Psoas muscle (tissue), 8 donors: ENCODE data around the gene TFAP2A. TPM values are rescaled to one million over a fixed set of nuclear protein-coding genes. Genes with fewer than 3 reads are reported as not detected.

ENCODE experiments used
- ATAC-seq, 4 donors: fragments of 200-7000 bp; cut with Tn5 transposase; one replicate each; pipeline ENCODE4 v1.9.1; 2020; ENCODE audit warnings: moderate library complexity in 3 of 4, mild to moderate bottlenecking in 2 of 4
- DNase-seq, 2 donors: peaks; one replicate each; pipeline ENCODE4 v3.0.0-alpha.2; 2020
- H3K27ac ChIP-seq: fragments of 200-600 bp; one replicate; pipeline ENCODE4 v1.8.0; 2022
- H3K27me3 ChIP-seq, 3 donors: fragments of 200-600 bp in 1 of 3; one replicate each; pipeline versions ENCODE4 v1.6.1 to v1.8.0; 2013 to 2022; ENCODE audit warnings: low read length in 2 of 3, mild to moderate bottlenecking in 2 of 3, moderate library complexity in 1 of 3; ENCODE audit not compliant: insufficient read depth in 3 of 3
- H3K36me3 ChIP-seq, 2 donors: fragments of 200-600 bp in 1 of 2; one replicate each; pipeline versions ENCODE4 v1.6.1 to v1.8.0; 2013 to 2022; ENCODE audit warnings: low read depth in 1 of 2, mild to moderate bottlenecking in 1 of 2, moderate library complexity in 1 of 2; ENCODE audit not compliant: insufficient read depth in 1 of 2
- H3K4me1 ChIP-seq: fragments of 200-600 bp; one replicate; pipeline ENCODE4 v1.8.0; 2022
- H3K4me3 ChIP-seq: fragments of 200-600 bp; one replicate; pipeline ENCODE4 v1.8.0; 2022; ENCODE audit warnings: mild to moderate bottlenecking
- H3K9me3 ChIP-seq: fragments of 200-600 bp; one replicate; pipeline ENCODE4 v1.8.0; 2022
- CTCF ChIP-seq: fragments of 200-600 bp; IDR thresholded peaks from one replicate; pipeline ENCODE4 v1.8.0; 2022; ENCODE audit warnings: antibody characterized with exemption
- WGBS, 3 donors: extraction: QIAGEN DNeasy Blood & Tissue Kit; methylation state at CpG; one replicate each; pipeline versions ENCODE4 v1.1.6 to v1.1.7; 2013; 5-methylcytosine and 5-hydroxymethylcytosine counted together
- intact Hi-C, 2 donors: fragments of 100-400 bp; cut with DNase I; formaldehyde crosslinking; loops; one replicate each; pipeline versions ENCODE4 v1.11.0 to v1.14.2; 2022
- polyA plus RNA-seq, 3 donors: library from polyadenylated mRNA; stranded (reverse); fragments of 200-250 nt; gene quantifications; one replicate each; pipeline ENCODE4 v1.2.3, GENCODE V29; 2013
- total RNA-seq, 4 donors: library from RNA; stranded (reverse); fragmentation: NEBNext Ultra II Directional in 2 of 4; extraction: Animal tissue kit (Norgen Biotek cat#: 25700) in 2 of 4; gene quantifications; one replicate each; pipeline versions ENCODE4 v1.2.1 to v1.2.4, GENCODE V29; 2021 to 2023
- donor health status: healthy with polysubstance abuse.
- donor health status: DM: no; HTN: no; CAD: no; lungs with moderate emphysema.
- donor health status: Bipolar disorder and iron deficiency.
- donor health status: healthy.
- donor health status: DM: yes; HTN: yes; CAD: no.
- donor health status: DM: no; HTN: no; CAD: no.
- donor health status: DM: no; HTN: no; CAD: no.
- donor health status: DM: yes; HTN: yes; CAD: no.

TFAP2A gene
- total and polyA plus RNA-seq, 7 donors = under 0.01 to 0.15 TPM; not detected in 5

GRCh38 chr6:10382728-10383330 lies 32.0 kb downstream of the TFAP2A start:
- Histone ChIP-seq H3K4me3 (no peak overlapping the region), H3K4me1 (no peaks in the 10 kb centered on the region), H3K27ac (no peak overlapping the region), H3K27me3 (peaks cover 6 to 75% (median 40%) of the 10 kb centered on the region in 3 donors), H3K9me3 (no peaks in the 10 kb centered on the region), H3K36me3 (no peaks in the 10 kb centered on the region)
- no peak for TF ChIP-seq CTCF
- ATAC-seq (no peak), DNase-seq (no peak)
- intact Hi-C loops = no loop called here
- WGBS, 3 donors = 8 to 10% (median 9%) methylated on average over 22 of the region's 22 CpGs

GRCh38 chr6:10382322-10382721 lies 32.6 kb downstream of the TFAP2A start:
- intact Hi-C loops = no loop called here
- DNase-seq = no peak
- WGBS, 3 donors = 10 to 20% (median 10%) methylated on average over 15 of the region's 15 CpGs
- no peaks in the 10 kb centered on the region for H3K36me3 ChIP-seq
- no peaks in the 10 kb centered on the region for H3K9me3 ChIP-seq
- no peak for ATAC-seq
- H3K27ac ChIP-seq = no peak overlapping the region
- no peaks in the 10 kb centered on the region for H3K4me1 ChIP-seq
- no peak for TF ChIP-seq CTCF
- peaks cover 4 to 74% (median 36%) of the 10 kb centered on the region in 3 donors for H3K27me3 ChIP-seq
- H3K4me3 ChIP-seq = no peak overlapping the region

- Histone ChIP-seq H3K9me3 (no peaks in the 10 kb centered on the region), H3K27me3 (peaks cover 4 to 72% (median 34%) of the 10 kb centered on the region in 3 donors), H3K36me3 (no peaks in the 10 kb centered on the region), H3K4me3 (no peak overlapping the region), H3K27ac (no peak overlapping the region), H3K4me1 (no peaks in the 10 kb centered on the region)
- DNase-seq = no peak
- ATAC-seq = no peak
- WGBS, 3 donors = 20 to 24% (median 22%) methylated on average over 21 to 26 of the region's 26 CpGs
- no peak for TF ChIP-seq CTCF
- intact Hi-C loops = no loop called here
Observed at GRCh38 chr6:10381830-10382208, 33.1 kb downstream of the TFAP2A start.

- no peak overlapping the region for H3K27ac ChIP-seq
- H3K36me3 ChIP-seq = no peaks in the 10 kb centered on the region
- H3K4me1 ChIP-seq = no peaks in the 10 kb centered on the region
- WGBS, 3 donors = 6 to 9% (median 7%) methylated on average over 32 to 34 of the region's 34 CpGs
- intact Hi-C loops = no loop called here
- no peak for DNase-seq
- H3K9me3 ChIP-seq = no peaks in the 10 kb centered on the region
- no peak for TF ChIP-seq CTCF
- no peak for ATAC-seq
- peaks cover 0 to 70% (median 34%) of the 10 kb centered on the region in 3 donors for H3K27me3 ChIP-seq
- H3K4me3 ChIP-seq = no peak overlapping the region
Observed at GRCh38 chr6:10381133-10381829, 33.6 kb downstream of the TFAP2A start.
